ENCODE data around the gene ARID2. TPM values are rescaled to one million over a fixed set of nuclear protein-coding genes. Genes with fewer than 3 reads are reported as not detected.

Gene ARID2
- total and polyA plus RNA-seq, 2 of the 4 experiments (the other 2 are of a cell fraction), result 5.4 to 28.1 TPM

DNA sequence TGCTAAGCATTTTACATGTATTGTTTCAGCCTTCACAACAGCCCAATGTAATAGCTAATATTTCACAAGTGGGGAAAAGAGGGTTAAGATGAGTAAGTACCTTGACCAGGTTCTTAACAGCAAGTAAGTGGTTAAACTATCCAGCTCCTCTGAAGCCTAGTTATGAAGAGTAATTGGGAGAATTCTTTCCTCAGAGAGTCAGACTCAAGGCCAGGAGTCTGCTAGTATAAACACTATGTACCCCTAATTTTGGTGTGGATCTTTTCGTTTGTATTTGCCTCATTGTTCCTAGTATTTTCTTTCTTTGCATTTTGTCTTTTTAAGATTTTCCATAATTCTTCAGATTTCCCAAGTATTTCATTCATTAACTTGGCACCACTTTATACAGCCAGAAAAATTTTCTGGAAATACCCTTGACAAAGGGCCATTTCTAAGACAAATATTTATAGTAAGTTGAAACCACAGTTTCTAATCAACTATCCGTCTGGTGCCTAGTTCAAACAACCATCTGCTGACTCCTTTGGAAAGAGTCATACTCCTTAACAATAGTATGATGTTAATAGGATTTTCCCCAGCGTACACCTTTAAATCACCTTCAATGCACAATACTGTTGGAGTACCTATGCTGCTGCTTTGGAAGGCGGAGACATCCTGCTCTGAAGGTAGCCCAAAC, 179.7 kb downstream of the ARID2 start:
- ChIA-PET POLR2A (ENCODE audit: unreplicated experiment) (no interaction called here), CTCF (no interaction called here)
- Histone ChIP-seq H2BK120ac (ENCODE audit: low read depth, low read length) (no peak overlapping the region), H3K27ac (ENCODE audit: insufficient read depth, low read length) (peak overlapping the region; percentile 57; the same call in 1 of the 2 replicates), H3K56ac (ENCODE audit: extremely low read depth, insufficient read depth, low read length) (no peak overlapping the region), H4K8ac (ENCODE audit: low read depth in 2 of 2, low read length in 2 of 2) (no peak overlapping the region), H3K18ac (ENCODE audit: low read depth, low read length) (no peak overlapping the region), H4K5ac (ENCODE audit: low read depth, low read length) (no peak overlapping the region), H3K9me3 (ENCODE audit: control insufficient read depth, insufficient read depth, low read length) (no peaks in the 10 kb centered on the region), H2BK5ac (ENCODE audit: low read depth, low read length, poor library complexity, severe bottlenecking) (peak overlapping the region; percentile 53), H3K4me1 (ENCODE audit: control insufficient read depth, insufficient read depth, low read length) (peaks cover 9% of the 10 kb centered on the region), H3K9ac (ENCODE audit: low read depth, low read length) (no peak overlapping the region), H4K91ac (ENCODE audit: insufficient read depth, low read depth, low read length) (0 out of 2 replicates have a peak overlapping the region, but pooled peaks have one; percentile 43), H3K4ac (ENCODE audit: low read depth, low read length) (0 out of 2 replicates have a peak overlapping the region, but pooled peaks have one; percentile 36), H3K27me3 (ENCODE audit: control insufficient read depth, insufficient read depth, low read length) (no peaks in the 10 kb centered on the region), H2AFZ (replicated peaks; ENCODE audit: low read length, poor library complexity) (no peak overlapping the region), H2BK20ac (ENCODE audit: low read depth, low read length) (0 out of 2 replicates have a peak overlapping the region, but pooled peaks have one; percentile 39), H3K23ac (ENCODE audit: low read depth, low read length) (no peak overlapping the region), H2AK5ac (ENCODE audit: low read depth, low read length) (no peak overlapping the region), H3K36me3 (ENCODE audit: control insufficient read depth, insufficient read depth, low read length) (no peaks in the 10 kb centered on the region), H3K79me1 (ENCODE audit: low read depth in 1 of 2, low read length in 2 of 2) (no peaks in the 10 kb centered on the region), H3K4me2 (ENCODE audit: low read depth, low read length) (peak overlapping the region; percentile 82), H3K9me1 (ENCODE audit: insufficient read depth, low read length) (peaks cover 6% of the 10 kb centered on the region), H3K14ac (replicated peaks; ENCODE audit: low read depth, low read length) (0 out of 2 replicates have a peak overlapping the region, but pooled peaks have one; percentile 37), H4K20me1 (ENCODE audit: insufficient read depth, low read length) (peaks cover 3% of the 10 kb centered on the region; the same call in 1 of the 2 replicates), H2AK9ac (replicated peaks; ENCODE audit: low read depth, low read length, poor library complexity) (no peak overlapping the region), H3K4me3 (ENCODE audit: insufficient read depth, low read depth, low read length) (no peak overlapping the region), H2BK15ac (ENCODE audit: low read depth, low read length) (no peak overlapping the region)
- WGBS, 2 experiments (ENCODE audit: extremely low coverage in 2 of 2, insufficient read length in 1 of 2), result no CpG with 5 or more reads among the region's 4 CpGs
- ATAC-seq (ENCODE audit: low read depth) (peak; percentile 61), DNase-seq (peak; percentile 78)
- TF ChIP-seq CHD1 (IDR thresholded peaks at IDR 0.05; ENCODE audit: low read depth, low read length) (no peak), MXI1 (IDR thresholded peaks at IDR 0.05; ENCODE audit: borderline replicate concordance, low read depth, low read length) (no peak), BHLHE40 (IDR thresholded peaks at IDR 0.05; ENCODE audit: low read depth, low read length) (peak; percentile 68; the same call in 1 of the 2 replicates), RAD21 (IDR thresholded peaks at IDR 0.05; ENCODE audit: low read length) (no peak)
- TF ChIP-seq, protein P1, sequence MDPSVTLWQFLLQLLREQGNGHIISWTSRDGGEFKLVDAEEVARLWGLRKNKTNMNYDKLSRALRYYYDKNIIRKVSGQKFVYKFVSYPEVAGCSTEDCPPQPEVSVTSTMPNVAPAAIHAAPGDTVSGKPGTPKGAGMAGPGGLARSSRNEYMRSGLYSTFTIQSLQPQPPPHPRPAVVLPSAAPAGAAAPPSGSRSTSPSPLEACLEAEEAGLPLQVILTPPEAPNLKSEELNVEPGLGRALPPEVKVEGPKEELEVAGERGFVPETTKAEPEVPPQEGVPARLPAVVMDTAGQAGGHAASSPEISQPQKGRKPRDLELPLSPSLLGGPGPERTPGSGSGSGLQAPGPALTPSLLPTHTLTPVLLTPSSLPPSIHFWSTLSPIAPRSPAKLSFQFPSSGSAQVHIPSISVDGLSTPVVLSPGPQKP (IDR thresholded peaks at IDR 0.05; ENCODE audit: borderline replicate concordance, low read depth, low read length), result no peak
- in situ Hi-C loops (cut with MboI; ENCODE audit: low sequenced_read_pairs) (no loop called here), intact Hi-C loops (cut with micrococcal nuclease) (loop anchor here (5.0 kb wide), 1 partner anchor 147 kb away; no protein-coding TSS in a partner anchor), dilution Hi-C loops (cut with HindIII; ENCODE audit: low sequenced_read_pairs, unreplicated experiment) (no loop called here)
- BruUV-seq (replicated peaks), result no TSS peak
